HG03442 (cell line): ENCODE results near the gene ATP6V0E1.
A peak's percentile ranks its signal among the peaks of the same experiment; 100 is the strongest.

ENCODE experiments used
- ATAC-seq: cut with Tn5 transposase; IDR thresholded peaks from one replicate; pipeline ENCODE4 v1.9.1; 2021; ENCODE audit warnings: mild to moderate bottlenecking, moderate library complexity; ENCODE audit not compliant: unreplicated experiment

Gene ATP6V0E1

GRCh38 chr5:172983542-172984243, at the start of gene ATP6V0E1:
Gene ATP6V0E1, plus strand, starts transcription at chr5:172983771. Its CDS starts 90 bp downstream, at chr5:172983861.
- peak; percentile 89 for ATAC-seq

GRCh38 chr5:172935096-172935495, 48.5 kb upstream of the ATP6V0E1 start:
- no peak for ATAC-seq

- ATAC-seq, result no peak
Observed at GRCh38 chr5:172936401-172936800, 47.2 kb upstream of the ATP6V0E1 start.

- no peak for ATAC-seq
Observed at GRCh38 chr5:172939071-172939470, 44.5 kb upstream of the ATP6V0E1 start.

GRCh38 chr5:172939611-172940267, 43.8 kb upstream of the ATP6V0E1 start:
- ATAC-seq, result no peak

- ATAC-seq, result no peak
Observed at GRCh38 chr5:172940268-172941066, 43.1 kb upstream of the ATP6V0E1 start.

GRCh38 chr5:172941067-172941516, 42.5 kb upstream of the ATP6V0E1 start:
- ATAC-seq, result no peak

GRCh38 chr5:172942556-172942955, 41.0 kb upstream of the ATP6V0E1 start:
- no peak for ATAC-seq

GRCh38 chr5:172943283-172943841, 40.2 kb upstream of the ATP6V0E1 start:
- ATAC-seq, result no peak

- ATAC-seq, result no peak
Observed at GRCh38 chr5:172943906-172944305, 39.7 kb upstream of the ATP6V0E1 start.

GRCh38 chr5:172944741-172945140, 38.8 kb upstream of the ATP6V0E1 start:
- no peak for ATAC-seq

- ATAC-seq, result no peak
Observed at GRCh38 chr5:172945151-172945550, 38.4 kb upstream of the ATP6V0E1 start.

- ATAC-seq, result no peak
Observed at GRCh38 chr5:172946146-172946545, 37.4 kb upstream of the ATP6V0E1 start.

- ATAC-seq, result no peak
Observed at GRCh38 chr5:172949426-172949825, 34.1 kb upstream of the ATP6V0E1 start.

- no peak for ATAC-seq
Observed at GRCh38 chr5:172950176-172950965, 33.2 kb upstream of the ATP6V0E1 start.

- no peak for ATAC-seq
Observed at GRCh38 chr5:172951371-172952033, 32.1 kb upstream of the ATP6V0E1 start.

- ATAC-seq, result no peak
Observed at GRCh38 chr5:172952034-172952511, 31.5 kb upstream of the ATP6V0E1 start.

- ATAC-seq, result no peak
Observed at GRCh38 chr5:172953776-172954675, 29.5 kb upstream of the ATP6V0E1 start.

GRCh38 chr5:172954751-172955159, 28.8 kb upstream of the ATP6V0E1 start:
- ATAC-seq, result no peak
